ENCODE measurements around the gene TAX1BP1. TPM values are rescaled to one million over a fixed set of nuclear protein-coding genes. Genes with fewer than 3 reads are reported as not detected.

Gene TAX1BP1
- total RNA-seq, 1 donor from 2014 or later, result 64.7 TPM

GRCh38 chr7:27708485-27708884, 31.5 kb upstream of the TAX1BP1 start:
- DNase-seq (no peak), ATAC-seq (ENCODE audit: low read depth) (no peak)
- no peak overlapping the region for H3K4me3 Mint-ChIP-seq
- no peaks in the 10 kb centered on the region for H3K36me3 Mint-ChIP-seq (ENCODE audit: low read depth)
- intact Hi-C loops (cut with micrococcal nuclease), result no loop called here
- POLR2A ChIA-PET, result no interaction called here
- H3K27ac Mint-ChIP-seq, result no peak overlapping the region
- no peak for TF ChIP-seq CTCF (IDR thresholded peaks at IDR 0.05)
- peaks cover 11% of the 10 kb centered on the region for H3K27me3 Mint-ChIP-seq
- H3K9me3 Mint-ChIP-seq, result peaks cover 5% of the 10 kb centered on the region
- H3K4me1 Mint-ChIP-seq, result peaks cover 5% of the 10 kb centered on the region
- CTCF ChIA-PET, result no interaction called here

GRCh38 chr7:27709137-27710075, 30.6 kb upstream of the TAX1BP1 start:
- ATAC-seq (ENCODE audit: low read depth) (no peak), DNase-seq (no peak)
- POLR2A ChIA-PET, result no interaction called here
- TF ChIP-seq CTCF (IDR thresholded peaks at IDR 0.05), result no peak
- CTCF ChIA-PET, result no interaction called here
- H3K36me3 Mint-ChIP-seq (ENCODE audit: low read depth), result no peaks in the 10 kb centered on the region
- peaks cover 5% of the 10 kb centered on the region for H3K9me3 Mint-ChIP-seq
- no peak overlapping the region for H3K27ac Mint-ChIP-seq
- H3K27me3 Mint-ChIP-seq, result peaks cover 10% of the 10 kb centered on the region
- H3K4me1 Mint-ChIP-seq, result peaks cover 5% of the 10 kb centered on the region
- intact Hi-C loops (cut with micrococcal nuclease), result no loop called here
- H3K4me3 Mint-ChIP-seq, result no peak overlapping the region

GRCh38 chr7:27712217-27712616, 27.7 kb upstream of the TAX1BP1 start:
- ATAC-seq (ENCODE audit: low read depth), result no peak
- Mint-ChIP-seq H3K4me3 (no peak overlapping the region), H3K4me1 (peaks cover 5% of the 10 kb centered on the region), H3K27ac (no peak overlapping the region), H3K9me3 (peaks cover 5% of the 10 kb centered on the region), H3K27me3 (peaks cover 7% of the 10 kb centered on the region), H3K36me3 (ENCODE audit: low read depth) (no peaks in the 10 kb centered on the region)
- DNase-seq, result no peak
- CTCF ChIA-PET, result interaction anchor here (0.6 kb wide), 1 partner anchor 36 kb away, joined by 3 read pairs; no protein-coding TSS in a partner anchor
- POLR2A ChIA-PET, result no interaction called here
- no peak for TF ChIP-seq CTCF (IDR thresholded peaks at IDR 0.05)
- intact Hi-C loops (cut with micrococcal nuclease), result no loop called here

GRCh38 chr7:27714831-27715444, 25.0 kb upstream of the TAX1BP1 start:
- CTCF ChIA-PET, result no interaction called here
- no peak for TF ChIP-seq CTCF (IDR thresholded peaks at IDR 0.05)
- POLR2A ChIA-PET, result no interaction called here
- peaks cover 7% of the 10 kb centered on the region for H3K27me3 Mint-ChIP-seq
- ATAC-seq (ENCODE audit: low read depth) (no peak), DNase-seq (no peak)
- no peak overlapping the region for H3K27ac Mint-ChIP-seq
- peaks cover 5% of the 10 kb centered on the region for H3K9me3 Mint-ChIP-seq
- H3K4me3 Mint-ChIP-seq, result no peak overlapping the region
- no peaks in the 10 kb centered on the region for H3K36me3 Mint-ChIP-seq (ENCODE audit: low read depth)
- peaks cover 5% of the 10 kb centered on the region for H3K4me1 Mint-ChIP-seq
- intact Hi-C loops (cut with micrococcal nuclease), result no loop called here

GRCh38 chr7:27723085-27723484, 16.9 kb upstream of the TAX1BP1 start:
- H3K36me3 Mint-ChIP-seq (ENCODE audit: low read depth), result no peaks in the 10 kb centered on the region
- ChIA-PET POLR2A (no interaction called here), CTCF (no interaction called here)
- intact Hi-C loops (cut with micrococcal nuclease), result no loop called here
- TF ChIP-seq CTCF (IDR thresholded peaks at IDR 0.05), result no peak
- H3K27me3 Mint-ChIP-seq, result no peaks in the 10 kb centered on the region
- ATAC-seq (ENCODE audit: low read depth) (no peak), DNase-seq (no peak)
- no peak overlapping the region for H3K27ac Mint-ChIP-seq
- no peak overlapping the region for H3K4me3 Mint-ChIP-seq
- no peaks in the 10 kb centered on the region for H3K9me3 Mint-ChIP-seq
- H3K4me1 Mint-ChIP-seq, result no peaks in the 10 kb centered on the region
